Endodermal cell (in vitro differentiated cells): Measurements from ENCODE around the gene MINDY4B. TPM values are rescaled to one million over a fixed set of nuclear protein-coding genes. Genes with fewer than 3 reads are reported as not detected.

ENCODE experiments used
- DNase-seq: peaks from one replicate; pipeline ENCODE4 v3.0.0-alpha.2; 2017
- H3K27ac ChIP-seq: 2 replicates; pipeline ENCODE4 v1.5.1; 2013; ENCODE audit warnings: mild to moderate bottlenecking, low read depth, low read length, moderate library complexity
- H3K27me3 ChIP-seq: 2 replicates; pipeline ENCODE4 v1.6.1; 2013; ENCODE audit warnings: mild to moderate bottlenecking, low read length, moderate library complexity; ENCODE audit not compliant: insufficient read depth, control insufficient read depth, poor library complexity, severe bottlenecking
- H3K36me3 ChIP-seq: 2 replicates; pipeline ENCODE4 v1.7.0; 2013; ENCODE audit warnings: mild to moderate bottlenecking, low read length, moderate library complexity; ENCODE audit not compliant: control insufficient read depth, insufficient read depth
- H3K4me1 ChIP-seq: one replicate; pipeline ENCODE4 v1.7.0; 2013; ENCODE audit warnings: low read length; ENCODE audit not compliant: control insufficient read depth, insufficient read depth
- H3K4me3 ChIP-seq: 2 replicates; pipeline ENCODE4 v1.5.1; 2013; ENCODE audit warnings: mild to moderate bottlenecking, low read length, moderate library complexity
- H3K9ac ChIP-seq: 2 replicates; pipeline ENCODE4 v1.6.1; 2013; ENCODE audit warnings: mild to moderate bottlenecking, low read length, moderate library complexity; ENCODE audit not compliant: poor library complexity, severe bottlenecking; ENCODE audit errors: extremely low read depth
- H3K9me3 ChIP-seq: 2 replicates; pipeline ENCODE4 v1.6.1; 2013; ENCODE audit warnings: mild to moderate bottlenecking, low read length, moderate library complexity; ENCODE audit not compliant: control insufficient read depth
- H3K27ac Mint-ChIP-seq: 2 replicates; pipeline ENCODE4 v1.8.0; 2020; ENCODE audit warnings: mixed read lengths
- H3K27me3 Mint-ChIP-seq: 2 replicates; pipeline ENCODE4 v1.8.0; 2021; ENCODE audit warnings: mild to moderate bottlenecking, mixed read lengths; ENCODE audit not compliant: insufficient read depth
- H3K36me3 Mint-ChIP-seq: 2 replicates; pipeline ENCODE4 v1.8.0; 2020; ENCODE audit warnings: low read depth, mixed read lengths
- H3K4me1 Mint-ChIP-seq: 2 replicates; pipeline ENCODE4 v1.8.0; 2020; ENCODE audit warnings: mixed read lengths
- H3K4me3 Mint-ChIP-seq: 2 replicates; pipeline ENCODE4 v1.8.0; 2020; ENCODE audit warnings: mild to moderate bottlenecking, moderate library complexity, mixed read lengths
- H3K9me3 Mint-ChIP-seq: 2 replicates; pipeline ENCODE4 v1.8.0; 2020; ENCODE audit warnings: mild to moderate bottlenecking, mixed read lengths
- WGBS, 2 experiments: methylation state at CpG; one replicate each; pipeline versions ENCODE4 v1.1.5 to v1.1.7; 2013; ENCODE audit warnings: missing lambda C conversion rate in 2 of 2, mixed read lengths in 1 of 2; ENCODE audit not compliant: insufficient coverage in 1 of 2, insufficient read length in 1 of 2; 5-methylcytosine and 5-hydroxymethylcytosine counted together
- total RNA-seq, 2 donors: library from RNA; stranded (reverse); fragmentation: NEBNext Ultra II Directional in 1 of 2; extraction: Animal tissue kit (Norgen Biotek cat#: 25700) in 1 of 2; gene quantifications; 2 replicates in 1 of 2; 3 replicates in 1 of 2; pipeline ENCODE4 v1.2.1, GENCODE V29; 2021
- TF ChIP-seq, protein P1 (sequence below): fragments of 200-600 bp; sonication (generic); conservative IDR thresholded peaks from 2 replicates; pipeline ENCODE4 v1.5.0; 2021; ENCODE audit warnings: antibody characterized with exemption, mild to moderate bottlenecking

The MINDY4B gene
- total RNA-seq, 2 donors from 2014 or later, result not detected

DNA sequence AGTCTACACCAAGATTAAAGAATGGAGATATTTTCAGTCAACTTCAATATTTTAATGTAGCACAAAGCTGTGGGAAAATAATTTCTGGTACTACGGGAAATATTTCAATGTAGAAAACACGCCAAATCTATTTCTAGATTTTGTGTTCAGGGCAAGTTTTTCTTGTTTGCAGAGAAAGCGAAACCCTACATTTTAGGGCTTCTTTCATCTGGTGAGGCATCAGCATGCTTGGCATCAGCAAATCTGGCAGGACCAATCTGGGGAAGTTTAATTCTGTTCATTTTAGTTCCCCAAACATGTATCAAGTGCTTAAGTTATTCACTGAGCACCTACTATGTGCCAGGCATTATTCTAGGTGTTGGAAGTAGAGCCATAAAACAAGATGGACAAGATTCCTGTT lies 37.0 kb upstream of the MINDY4B start:
- Histone ChIP-seq H3K27me3 (no peaks in the 10 kb centered on the region), H3K9me3 (no peaks in the 10 kb centered on the region), H3K36me3 (no peaks in the 10 kb centered on the region), H3K4me1 (no peaks in the 10 kb centered on the region), H3K9ac (no peak overlapping the region), H3K27ac (no peak overlapping the region), H3K4me3 (no peak overlapping the region)
- Mint-ChIP-seq H3K4me3 (no peak overlapping the region), H3K36me3 (no peaks in the 10 kb centered on the region), H3K9me3 (no peaks in the 10 kb centered on the region), H3K27ac (no peak overlapping the region), H3K27me3 (no peaks in the 10 kb centered on the region), H3K4me1 (no peaks in the 10 kb centered on the region)
- DNase-seq, result no peak
- 93 to 100% methylated on average over 3 of the region's 3 CpGs for WGBS, 2 experiments
- TF ChIP-seq, protein P1, sequence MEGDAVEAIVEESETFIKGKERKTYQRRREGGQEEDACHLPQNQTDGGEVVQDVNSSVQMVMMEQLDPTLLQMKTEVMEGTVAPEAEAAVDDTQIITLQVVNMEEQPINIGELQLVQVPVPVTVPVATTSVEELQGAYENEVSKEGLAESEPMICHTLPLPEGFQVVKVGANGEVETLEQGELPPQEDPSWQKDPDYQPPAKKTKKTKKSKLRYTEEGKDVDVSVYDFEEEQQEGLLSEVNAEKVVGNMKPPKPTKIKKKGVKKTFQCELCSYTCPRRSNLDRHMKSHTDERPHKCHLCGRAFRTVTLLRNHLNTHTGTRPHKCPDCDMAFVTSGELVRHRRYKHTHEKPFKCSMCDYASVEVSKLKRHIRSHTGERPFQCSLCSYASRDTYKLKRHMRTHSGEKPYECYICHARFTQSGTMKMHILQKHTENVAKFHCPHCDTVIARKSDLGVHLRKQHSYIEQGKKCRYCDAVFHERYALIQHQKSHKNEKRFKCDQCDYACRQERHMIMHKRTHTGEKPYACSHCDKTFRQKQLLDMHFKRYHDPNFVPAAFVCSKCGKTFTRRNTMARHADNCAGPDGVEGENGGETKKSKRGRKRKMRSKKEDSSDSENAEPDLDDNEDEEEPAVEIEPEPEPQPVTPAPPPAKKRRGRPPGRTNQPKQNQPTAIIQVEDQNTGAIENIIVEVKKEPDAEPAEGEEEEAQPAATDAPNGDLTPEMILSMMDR, result no peak

DNA sequence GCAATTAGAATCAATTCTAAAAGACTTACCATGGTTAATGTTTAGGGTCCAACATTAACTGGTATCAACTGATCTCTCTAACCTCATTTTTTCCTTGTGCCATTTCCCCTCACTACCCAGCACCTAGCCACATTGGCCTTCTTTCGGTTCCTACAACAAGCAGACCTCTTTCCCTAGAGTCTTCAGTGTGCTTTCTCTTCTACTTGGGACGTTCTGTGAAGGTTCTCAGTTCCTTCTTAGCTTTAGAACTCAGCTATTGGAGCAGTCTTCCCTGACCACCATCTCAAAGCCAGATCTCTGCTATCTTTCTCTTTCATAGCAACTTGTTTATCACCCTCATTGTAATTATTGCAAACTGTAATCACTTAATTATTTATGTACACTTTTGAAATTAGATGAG lies 31.5 kb upstream of the MINDY4B start:
- Histone ChIP-seq H3K27ac (no peak overlapping the region), H3K9ac (no peak overlapping the region), H3K4me3 (no peak overlapping the region), H3K4me1 (no peaks in the 10 kb centered on the region), H3K36me3 (no peaks in the 10 kb centered on the region), H3K27me3 (no peaks in the 10 kb centered on the region), H3K9me3 (no peaks in the 10 kb centered on the region)
- Mint-ChIP-seq H3K4me1 (no peaks in the 10 kb centered on the region), H3K9me3 (no peaks in the 10 kb centered on the region), H3K36me3 (no peaks in the 10 kb centered on the region), H3K4me3 (no peak overlapping the region), H3K27ac (no peak overlapping the region), H3K27me3 (no peaks in the 10 kb centered on the region)
- TF ChIP-seq, protein P1, result no peak
- WGBS, 2 experiments, result 62 to 71% methylated on average over 1 to 2 of the region's 2 CpGs
- no peak for DNase-seq

DNA sequence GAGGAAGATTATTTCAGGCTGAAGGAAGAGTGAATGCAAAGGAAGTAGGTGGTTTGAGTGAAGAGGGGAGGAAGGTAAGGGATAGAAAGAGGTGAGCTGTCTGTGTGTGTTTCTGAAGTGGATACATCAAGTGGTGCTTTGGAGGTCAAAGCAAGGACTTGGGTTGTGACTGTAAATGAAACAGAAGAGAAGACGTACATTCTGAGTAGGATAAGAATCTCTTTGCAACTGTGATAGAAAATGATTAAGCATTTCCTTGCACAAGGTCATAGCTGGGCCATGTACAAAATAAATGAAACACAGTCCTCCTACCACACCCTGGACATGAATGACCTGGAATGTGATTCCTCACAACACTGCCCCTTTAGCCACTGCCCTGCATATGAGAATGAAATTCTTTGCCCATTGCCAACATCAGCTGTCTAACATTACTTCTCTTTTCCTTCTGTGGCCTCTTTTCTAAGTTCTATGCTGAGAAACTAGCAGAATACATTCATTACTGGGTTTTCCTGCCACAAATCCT lies 28.3 kb upstream of the MINDY4B start:
- H3K4me3 Mint-ChIP-seq, result no peak overlapping the region
- Histone ChIP-seq H3K4me3 (no peak overlapping the region), H3K9me3 (no peaks in the 10 kb centered on the region), H3K27ac (no peak overlapping the region), H3K9ac (no peak overlapping the region), H3K4me1 (no peaks in the 10 kb centered on the region), H3K36me3 (no peaks in the 10 kb centered on the region), H3K27me3 (no peaks in the 10 kb centered on the region)
- no peaks in the 10 kb centered on the region for H3K36me3 Mint-ChIP-seq
- H3K27me3 Mint-ChIP-seq, result no peaks in the 10 kb centered on the region
- TF ChIP-seq, protein P1, result no peak
- no peak overlapping the region for H3K27ac Mint-ChIP-seq
- H3K4me1 Mint-ChIP-seq, result no peaks in the 10 kb centered on the region
- WGBS, 2 experiments, result 0% methylated on average over 1 of the region's 1 CpG
- no peaks in the 10 kb centered on the region for H3K9me3 Mint-ChIP-seq
- DNase-seq, result no peak
